HepG2 (cell line): ENCODE measurements around the gene APOA1. TPM values are rescaled to one million over a fixed set of nuclear protein-coding genes. Genes with fewer than 3 reads are reported as not detected.
A peak's percentile ranks its signal among the peaks of the same experiment; 100 is the strongest.

Experiments used
- ARID4A ChIP-seq: sonication (generic); formaldehyde crosslinking; IDR thresholded peaks from 2 replicates; pipeline ENCODE4 v1.5.0; 2020; ENCODE audit warnings: mild to moderate bottlenecking, missing genetic modification reagents, borderline replicate concordance
- ATF1 ChIP-seq: IDR thresholded peaks from 2 replicates; pipeline ENCODE4 v1.6.1; 2016; ENCODE audit warnings: mild to moderate bottlenecking, control low read depth
- ATRX ChIP-seq: sonication (generic); formaldehyde crosslinking; IDR thresholded peaks from 2 replicates; pipeline ENCODE4 v1.4.0; 2020; ENCODE audit warnings: missing genetic modification reagents, borderline replicate concordance
- BATF2 ChIP-seq: sonication (generic); formaldehyde crosslinking; IDR thresholded peaks from 2 replicates; pipeline ENCODE4 v1.8.0; 2022; ENCODE audit warnings: mild to moderate bottlenecking, missing genetic modification reagents, moderate library complexity
- CCDC6 ChIP-seq: sonication (generic); formaldehyde crosslinking; IDR thresholded peaks from 2 replicates; pipeline ENCODE4 v1.8.1; 2022; ENCODE audit warnings: mild to moderate bottlenecking, missing genetic modification reagents, moderate library complexity
- CREM ChIP-seq, 2 experiments: sonication (generic) in 1 of 2; formaldehyde crosslinking in 1 of 2; IDR thresholded peaks; 2 replicates each; pipeline versions ENCODE4 v1.4.0 to v1.6.1; 2016 to 2020; ENCODE audit warnings: antibody characterized with exemption in 1 of 2, mild to moderate bottlenecking in 1 of 2, missing genetic modification reagents in 1 of 2
- E2F5 ChIP-seq: sonication (generic); formaldehyde crosslinking; conservative IDR thresholded peaks from 2 replicates; pipeline ENCODE4 v1.4.0; 2020; ENCODE audit warnings: missing genetic modification reagents
- ELF3 ChIP-seq: IDR thresholded peaks from 2 replicates; pipeline ENCODE4 v1.6.1; 2016; ENCODE audit warnings: missing genetic modification reagents, missing compliant biosample characterization
- MLLT10 ChIP-seq: sonication (generic); formaldehyde crosslinking; IDR thresholded peaks from 2 replicates; pipeline ENCODE4 v1.4.0; 2020; ENCODE audit warnings: missing genetic modification reagents
- PITX1 ChIP-seq: sonication (generic); formaldehyde crosslinking; IDR thresholded peaks from 2 replicates; pipeline ENCODE4 v1.5.1; 2020; ENCODE audit warnings: mild to moderate bottlenecking, missing genetic modification reagents
- POLR2AphosphoS5 ChIP-seq: IDR thresholded peaks from 2 replicates; pipeline ENCODE4 v1.6.1; 2012; ENCODE audit warnings: low read depth, low read length
- SIX1 ChIP-seq: sonication (generic); formaldehyde crosslinking; IDR thresholded peaks from 2 replicates; pipeline ENCODE4 v1.4.0; 2020; ENCODE audit warnings: missing genetic modification reagents, borderline replicate concordance
- SMC3 ChIP-seq: IDR thresholded peaks from 2 replicates; pipeline ENCODE4 v1.6.1; 2011; ENCODE audit warnings: low read length, improper control_type of control experiment
- SUZ12 ChIP-seq: fragments of 150-350 bp; IDR thresholded peaks from 2 replicates; pipeline ENCODE4 v1.6.1; 2014; ENCODE audit warnings: low read depth, low read length
- ZBTB7B ChIP-seq: sonication (generic); formaldehyde crosslinking; IDR thresholded peaks from 2 replicates; pipeline ENCODE4 v1.4.0; 2020; ENCODE audit warnings: missing genetic modification reagents
- ZNF337 ChIP-seq: sonication (generic); formaldehyde crosslinking; IDR thresholded peaks from 2 replicates; pipeline ENCODE4 v1.5.1; 2020; ENCODE audit warnings: missing genetic modification reagents, low read depth, mild to moderate bottlenecking, borderline replicate concordance
- ZNF556 ChIP-seq: sonication (generic); formaldehyde crosslinking; IDR thresholded peaks from 2 replicates; pipeline ENCODE4 v1.4.0; 2020; ENCODE audit warnings: mild to moderate bottlenecking, missing genetic modification reagents, borderline replicate concordance
- ZNF609 ChIP-seq: sonication (generic); formaldehyde crosslinking; IDR thresholded peaks from 2 replicates; pipeline ENCODE4 v1.4.0; 2020; ENCODE audit warnings: mild to moderate bottlenecking, missing genetic modification reagents, borderline replicate concordance
- ZSCAN9 ChIP-seq: IDR thresholded peaks from 2 replicates; pipeline ENCODE4 v1.6.1; 2016; ENCODE audit warnings: borderline replicate concordance
- polyA plus RNA-seq, 8 experiments: library from polyadenylated mRNA; depleted of rRNA in 3 of 8; stranded (reverse) in 7 of 8; unstranded in 1 of 8; fragments of >200 nt; fragmentation: Illumina TruSeq in 4 of 8; extraction: Trizol in 4 of 8; gene quantifications; 2 replicates each; pipeline versions ENCODE4 v1.2.1 to v1.2.3, GENCODE V29; 2011 to 2016; ENCODE audit warnings: low read depth in 4 of 8, missing spikeins in 1 of 8, mixed read lengths in 1 of 8; ENCODE audit not compliant: insufficient read depth in 1 of 8
- total RNA-seq, 5 experiments: library from RNA; depleted of rRNA; stranded (reverse); fragments of >200 nt; fragmentation: Illumina TruSeq; extraction: Trizol; gene quantifications; 2 replicates each; pipeline ENCODE4 v1.2.3, GENCODE V29; 2016; ENCODE audit warnings: low read depth in 1 of 5

Gene APOA1
- total and polyA plus RNA-seq, 2 of the 13 experiments (the other 11 are each of a cell fraction or from before 2014, with no cell fraction given), result 1,973 to 5,485 TPM

GRCh38 chr11:116825854-116826750 is 11.3 kb downstream of the APOA1 start (continued):
- TF ChIP-seq SUZ12 (no peak), POLR2AphosphoS5 (no peak), ZSCAN9 (CRISPR knock-in tag) (no peak; the same call in 1 of the 2 replicates), ZNF337 (CRISPR knock-in tag) (no peak), SMC3 (no peak), E2F5 (CRISPR knock-in tag) (no peak), CREM (IDR thresholded peaks at IDR 0.05) (no peak), CREM (CRISPR knock-in tag; IDR thresholded peaks at IDR 0.05) (no peak), ZBTB7B (CRISPR knock-in tag) (no peak), ATF1 (CRISPR knock-in tag) (no peak), CCDC6 (no peak), PITX1 (CRISPR knock-in tag) (no peak), ELF3 (CRISPR knock-in tag) (no peak), ATRX (CRISPR knock-in tag) (no peak), ZNF556 (no peak), SIX1 (CRISPR knock-in tag) (no peak), MLLT10 (no peak), ARID4A (CRISPR knock-in tag) (0 out of 2 replicates have a peak, but pooled peaks have one; percentile 50), BATF2 (CRISPR knock-in tag) (no peak), ZNF609 (CRISPR knock-in tag) (peak; percentile 54; the same call in 1 of the 2 replicates)
